Vagina (tissue), 2 donors: Measurements from ENCODE around the gene ATXN2. TPM values are rescaled to one million over a fixed set of nuclear protein-coding genes. Genes with fewer than 3 reads are reported as not detected.
A peak's percentile ranks its signal among the peaks of the same experiment; 100 is the strongest.

Experiments used
- DNase-seq, 2 donors: peaks; one replicate each; pipeline ENCODE4 v3.0.0-alpha.2; 2017; ENCODE audit errors: extremely low spot score in 2 of 2
- H3K27ac ChIP-seq: fragments of 200-600 bp; sonication (generic); one replicate; pipeline ENCODE4 v1.5.1; 2019
- H3K27me3 ChIP-seq: fragments of 200-600 bp; sonication (generic); one replicate; pipeline ENCODE4 v1.5.1; 2019
- H3K36me3 ChIP-seq, 2 donors: fragments of 200-600 bp; sonication (generic); one replicate each; pipeline ENCODE4 v1.5.1; 2017 to 2019
- H3K4me1 ChIP-seq: fragments of 200-600 bp; sonication (generic); one replicate; pipeline ENCODE4 v1.5.1; 2019
- H3K4me3 ChIP-seq, 2 donors: fragments of 200-600 bp; sonication (generic); 1 replicate in 1 of 2; 2 replicates in 1 of 2; pipeline ENCODE4 v1.5.1; 2016 to 2019
- H3K9me3 ChIP-seq: fragments of 200-600 bp; sonication (generic); one replicate; pipeline ENCODE4 v1.5.1; 2019
- CTCF ChIP-seq, 3 experiments: fragments of 450-650 bp in 2 of 3; fragments of 200-600 bp in 1 of 3; sonication (generic) in 1 of 3; IDR thresholded peaks; one replicate each; pipeline ENCODE4 v1.5.1; 2017 to 2019; ENCODE audit warnings: antibody characterized with exemption in 3 of 3, mild to moderate bottlenecking in 2 of 3, moderate library complexity in 2 of 3
- POLR2A ChIP-seq, 2 donors: fragments of 450-650 bp; IDR thresholded peaks; one replicate each; pipeline ENCODE4 v1.6.1; 2017; ENCODE audit warnings: antibody characterized with exemption in 2 of 2, mild to moderate bottlenecking in 2 of 2, moderate library complexity in 2 of 2
- POLR2AphosphoS5 ChIP-seq, 2 donors: sonication (generic); formaldehyde crosslinking; IDR thresholded peaks; one replicate each; pipeline ENCODE4 v1.9.0; 2017; ENCODE audit warnings: antibody characterized with exemption in 2 of 2, mild to moderate bottlenecking in 2 of 2, low read depth in 1 of 2; ENCODE audit not compliant: insufficient read depth in 1 of 2
- intact Hi-C: fragments of 100-400 bp; cut with DNase I; formaldehyde crosslinking; loops from one replicate; pipeline ENCODE4 v1.15.1; 2023
- total RNA-seq: library from RNA; depleted of rRNA; stranded (reverse); fragments of >200 nt; gene quantifications from one replicate; pipeline ENCODE4 v1.2.3, GENCODE V29; 2016

The ATXN2 gene
- total RNA-seq, 1 donor from 2014 or later: 70.2 TPM

GRCh38 chr12:111410431-111411184 is 188.5 kb downstream of the ATXN2 start:
- Histone ChIP-seq H3K4me1 (peaks cover 79% of the 10 kb centered on the region), H3K27me3 (no peaks in the 10 kb centered on the region), H3K27ac (peak overlapping the region; percentile 83), H3K4me3 (no peak overlapping the region), H3K36me3 (no peaks in the 10 kb centered on the region), H3K9me3 (no peaks in the 10 kb centered on the region)
- intact Hi-C loops: no loop called here
- no peak for DNase-seq
- TF ChIP-seq POLR2AphosphoS5 (IDR thresholded peaks at IDR 0.05; ENCODE audit: insufficient read depth in 1 of 2, low read depth in 1 of 2) (peak in 1 of 2 donors; percentile 3), POLR2A (IDR thresholded peaks at IDR 0.05) (no peak), CTCF (IDR thresholded peaks at IDR 0.05) (no peak)

GRCh38 chr12:111409780-111410430 is 189.2 kb downstream of the ATXN2 start:
- no peak for DNase-seq

GRCh38 chr12:111409403-111409779 is 189.7 kb downstream of the ATXN2 start:
- no peak for DNase-seq
- peak overlapping the region; percentile 5 to 22 for H3K4me3 ChIP-seq
- no peaks in the 10 kb centered on the region for H3K9me3 ChIP-seq
- intact Hi-C loops: no loop called here
- peaks cover 89% of the 10 kb centered on the region for H3K4me1 ChIP-seq
- no peaks in the 10 kb centered on the region for H3K36me3 ChIP-seq
- no peaks in the 10 kb centered on the region for H3K27me3 ChIP-seq
- H3K27ac ChIP-seq: peak overlapping the region; percentile 83
- no peak for TF ChIP-seq CTCF (IDR thresholded peaks at IDR 0.05)
- TF ChIP-seq POLR2A (IDR thresholded peaks at IDR 0.05): no peak
- no peak for TF ChIP-seq POLR2AphosphoS5 (IDR thresholded peaks at IDR 0.05; ENCODE audit: insufficient read depth in 1 of 2, low read depth in 1 of 2)

More at GRCh38 chr12:111409780-111410430, 189.2 kb downstream of the ATXN2 start:
- peaks cover 84% of the 10 kb centered on the region for H3K4me1 ChIP-seq
- H3K9me3 ChIP-seq: no peaks in the 10 kb centered on the region
- peak in 1 of 2 donors; percentile 65 for TF ChIP-seq POLR2AphosphoS5 (IDR thresholded peaks at IDR 0.05; ENCODE audit: insufficient read depth in 1 of 2, low read depth in 1 of 2)
- no peak for TF ChIP-seq CTCF (IDR thresholded peaks at IDR 0.05)
- no peak for TF ChIP-seq POLR2A (IDR thresholded peaks at IDR 0.05)
- H3K4me3 ChIP-seq: peak overlapping the region; percentile 5 to 22
- H3K27me3 ChIP-seq: no peaks in the 10 kb centered on the region
- peak overlapping the region; percentile 83 for H3K27ac ChIP-seq
- intact Hi-C loops: no loop called here
- H3K36me3 ChIP-seq: no peaks in the 10 kb centered on the region

DNA sequence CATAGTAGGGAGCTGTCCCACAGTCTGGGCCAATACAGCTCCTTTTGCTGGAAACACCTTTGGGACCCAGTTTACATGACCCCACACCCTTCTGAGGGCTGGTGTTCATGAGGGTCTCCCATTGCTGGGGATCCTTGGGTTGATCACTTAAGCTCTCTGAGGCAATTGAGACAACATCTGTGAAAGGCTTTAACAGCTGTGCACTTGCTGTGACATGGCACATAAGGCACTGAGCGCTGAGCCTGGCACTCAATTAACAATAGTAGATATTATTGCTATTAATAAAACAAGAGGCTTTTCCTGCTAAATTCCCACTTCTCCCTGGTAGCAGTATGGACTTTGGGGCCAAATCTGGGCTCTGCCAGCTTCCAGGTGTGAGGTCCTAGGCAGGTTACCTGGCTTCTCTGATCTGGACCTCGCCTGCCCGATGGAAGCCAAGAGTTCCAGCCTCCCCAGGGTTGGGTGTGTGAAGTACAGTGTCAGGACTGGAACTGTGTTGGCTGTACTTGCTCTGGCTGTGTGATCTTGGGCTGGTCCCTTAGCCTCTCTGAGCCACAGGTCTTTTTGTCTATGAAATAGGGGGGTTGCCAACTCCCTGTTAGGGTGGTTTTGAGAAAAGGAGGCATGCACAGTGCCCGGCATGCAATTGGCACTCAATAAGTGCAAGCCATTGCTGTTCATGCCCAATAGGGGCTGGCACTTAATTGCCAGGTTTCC is 190.3 kb downstream of the ATXN2 start:
- no peaks in the 10 kb centered on the region for H3K36me3 ChIP-seq
- no peak for TF ChIP-seq CTCF (IDR thresholded peaks at IDR 0.05)
- no peak for TF ChIP-seq POLR2AphosphoS5 (IDR thresholded peaks at IDR 0.05; ENCODE audit: insufficient read depth in 1 of 2, low read depth in 1 of 2)
- TF ChIP-seq POLR2A (IDR thresholded peaks at IDR 0.05): no peak
- peak overlapping the region; percentile 83 for H3K27ac ChIP-seq
- intact Hi-C loops: no loop called here
- no peak for DNase-seq
- no peaks in the 10 kb centered on the region for H3K27me3 ChIP-seq
- peak overlapping the region in 1 of 2 donors; percentile 22 for H3K4me3 ChIP-seq
- H3K4me1 ChIP-seq: peaks cover 92% of the 10 kb centered on the region
- H3K9me3 ChIP-seq: no peaks in the 10 kb centered on the region
